CD4-positive, alpha-beta T cell treated with Interleukin-6 at 100 ng/mL for 8 hours (primary cell): Measurements from ENCODE around the gene RCAN3.
"Not testable (repeated sequence)": the region's sequence is repeated elsewhere in the genome, so short reads cannot be mapped to it uniquely, and the experiment has no call there.

Experiments
- DNase-seq: peaks from one replicate; pipeline ENCODE4 v3.0.0-alpha.2; 2020; ENCODE audit warnings: mixed read lengths, low spot score

RCAN3 gene

GRCh38 chr1:24486331-24487065, 16.1 kb upstream of the RCAN3 start:
- DNase-seq = peak; percentile 69

- DNase-seq = no peak
These were observed 15.2 kb upstream of the RCAN3 start for GRCh38 chr1:24487455-24487854.

GRCh38 chr1:24488159-24488558, 14.5 kb upstream of the RCAN3 start:
- DNase-seq = peak; percentile 33

DNA sequence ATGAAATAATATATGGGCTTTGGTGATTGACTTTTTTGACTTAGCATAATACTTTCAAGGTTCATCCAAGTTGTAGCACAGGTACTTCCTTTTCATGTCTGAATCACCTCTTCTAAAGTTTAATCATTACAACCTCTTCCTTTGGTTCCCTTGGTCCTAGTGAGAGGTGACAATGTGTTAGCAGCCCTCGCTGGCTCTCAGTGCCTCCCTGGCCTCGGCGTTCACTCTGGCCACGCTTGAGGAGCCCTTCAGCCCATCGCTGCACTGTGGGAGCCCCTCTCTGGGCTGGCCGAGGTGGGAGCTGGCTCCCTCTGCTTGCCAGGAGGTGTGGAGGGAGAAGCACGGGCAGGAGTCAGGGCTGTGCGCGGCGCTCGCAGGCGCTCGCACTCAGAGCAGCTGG, 13.0 kb upstream of the RCAN3 start:
- DNase-seq = no peak

DNA sequence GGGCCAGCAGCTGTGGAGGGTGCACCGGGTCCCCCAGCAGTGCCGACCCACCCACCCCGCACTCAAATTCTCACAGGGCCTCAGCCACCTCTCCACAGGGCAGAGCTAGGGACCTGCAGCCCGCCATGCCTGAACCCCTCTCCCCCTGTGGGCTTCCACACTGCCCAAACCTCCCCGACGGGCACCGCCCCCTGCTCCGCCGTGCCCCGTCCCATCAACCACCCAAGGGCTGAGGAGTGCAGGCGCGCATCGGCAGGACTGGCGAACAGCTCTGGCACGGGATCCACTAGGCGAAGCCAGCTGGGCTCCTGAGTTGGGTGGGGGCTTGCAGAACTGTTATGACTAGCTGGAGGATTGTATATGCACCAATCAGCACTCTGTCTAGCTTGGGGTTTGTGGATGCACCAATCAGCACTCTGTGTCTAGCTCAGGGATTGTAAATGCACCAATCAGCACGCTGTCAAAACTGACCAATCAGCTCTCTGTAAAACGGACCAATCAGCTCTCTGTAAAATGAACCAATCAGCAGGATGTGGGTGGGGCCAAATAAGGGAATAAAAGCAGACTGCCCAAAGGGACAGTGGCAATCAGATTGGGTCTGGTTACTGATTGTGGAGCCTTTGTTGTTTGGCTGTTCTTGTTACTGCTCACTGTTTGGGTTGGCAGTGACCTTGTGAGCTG, 12.4 kb upstream of the RCAN3 start:
- DNase-seq = no peak

DNA sequence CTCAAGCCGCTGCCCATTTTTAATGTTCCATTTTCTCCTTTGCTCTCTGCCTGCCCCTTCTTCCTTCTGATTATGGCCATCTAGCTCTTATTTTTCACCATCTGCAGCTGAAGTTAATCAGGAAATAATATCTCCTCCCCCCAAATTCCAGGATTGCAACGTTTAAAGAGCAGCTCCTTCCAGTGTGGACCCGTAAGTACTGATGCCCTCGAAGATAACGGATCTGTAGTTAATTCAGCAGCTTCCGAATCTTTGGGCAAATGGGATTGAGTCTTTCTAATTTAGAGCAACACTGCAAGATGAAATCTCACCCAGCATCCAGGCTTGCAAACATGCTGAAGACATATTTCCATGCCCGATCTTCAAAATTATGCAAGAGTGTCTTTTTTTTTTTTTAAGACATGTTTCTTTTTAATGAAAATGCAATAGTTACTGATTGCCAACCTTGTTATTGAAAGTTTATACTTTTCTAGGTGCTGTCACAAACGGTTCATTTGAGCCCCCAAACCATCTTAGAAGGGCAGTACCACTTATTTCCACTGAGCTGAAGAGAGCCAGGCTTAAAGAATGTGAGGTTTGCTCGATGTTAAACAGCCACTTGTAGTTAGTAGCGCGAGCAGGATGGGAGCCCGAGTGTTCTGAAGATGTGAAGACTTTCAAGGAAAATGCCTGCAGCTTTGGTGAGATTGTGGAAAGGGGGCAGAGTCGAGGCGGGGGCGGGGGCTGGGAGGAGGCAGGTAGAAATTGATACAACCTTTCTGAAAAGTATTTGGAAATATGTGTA, 10.9 kb upstream of the RCAN3 start:
- DNase-seq = no peak

GRCh38 chr1:24492935-24493334, 9.7 kb upstream of the RCAN3 start:
- DNase-seq = not testable (repeated sequence)

GRCh38 chr1:24493785-24494184, 8.9 kb upstream of the RCAN3 start:
- no peak for DNase-seq

DNA sequence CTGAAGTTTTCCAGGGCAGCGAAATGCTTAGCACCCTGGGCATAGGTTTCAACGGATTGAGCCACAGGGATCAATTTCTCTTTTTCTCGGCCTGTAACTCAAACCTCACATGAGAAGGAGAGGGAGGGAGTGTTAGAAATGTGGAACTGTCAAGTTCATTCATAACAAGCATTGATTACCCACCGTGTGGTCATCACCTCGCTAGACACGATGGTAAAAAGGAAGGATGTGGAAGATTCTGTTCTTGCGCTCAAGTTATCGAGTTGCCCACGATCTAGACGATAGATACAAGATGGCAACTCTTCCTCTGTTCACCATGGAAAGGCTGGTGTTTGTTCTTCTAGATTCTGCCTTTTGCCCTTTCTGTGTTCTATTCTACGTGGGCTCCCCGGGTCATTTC, 4.0 kb upstream of the RCAN3 start:
- DNase-seq = no peak

GRCh38 chr1:24500448-24501048, 2.1 kb upstream of the RCAN3 start:
- DNase-seq = no peak

- peak; percentile 47 for DNase-seq
These were observed 1.1 kb upstream of the RCAN3 start for GRCh38 chr1:24501371-24502064.

- DNase-seq = peak; percentile 89
These were observed 449 bp upstream of the RCAN3 start for GRCh38 chr1:24502065-24502708.

- DNase-seq = peak; percentile 49
These were observed 569 bp downstream of the RCAN3 start for GRCh38 chr1:24503059-24503751.

DNA sequence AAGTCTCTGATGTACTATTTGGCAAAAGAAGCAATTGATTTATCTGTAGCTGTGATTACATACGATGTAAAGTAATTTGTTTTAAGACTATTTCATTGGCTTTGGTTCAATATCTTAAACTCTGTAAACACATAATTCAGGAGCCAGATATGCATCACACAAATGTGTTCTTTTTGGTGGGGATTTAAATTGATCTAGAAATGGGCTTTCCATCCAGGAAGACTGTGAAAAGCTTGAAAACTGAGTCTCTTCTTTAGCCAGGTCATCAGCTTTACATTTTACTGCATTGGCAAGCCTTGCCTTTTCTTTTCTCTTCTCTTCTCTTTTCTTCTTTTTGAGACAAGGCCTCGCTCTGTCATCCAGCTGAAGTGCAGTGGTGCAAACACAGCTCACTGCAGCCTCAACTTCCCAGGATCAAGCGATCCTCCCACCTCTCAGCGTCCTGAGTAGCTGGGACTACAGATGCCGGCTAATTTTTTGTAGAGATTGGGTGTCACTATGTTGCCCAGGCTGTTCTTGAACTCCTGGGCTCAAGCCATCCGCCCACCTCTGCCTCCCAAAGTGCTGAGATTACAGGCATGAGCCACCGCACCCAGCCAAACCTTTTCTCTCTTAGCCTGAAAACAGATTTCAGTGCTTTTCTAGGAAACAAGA, 1.4 kb downstream of the RCAN3 start:
- no peak for DNase-seq

- no peak for DNase-seq
These were observed 1.9 kb downstream of the RCAN3 start for GRCh38 chr1:24504560-24504959.

GRCh38 chr1:24505816-24506215, 3.2 kb downstream of the RCAN3 start:
- no peak for DNase-seq

- DNase-seq = peak; percentile 40
These were observed 4.2 kb downstream of the RCAN3 start for GRCh38 chr1:24506691-24507381.

- no peak for DNase-seq
These were observed 4.8 kb downstream of the RCAN3 start for GRCh38 chr1:24507405-24507804.

DNA sequence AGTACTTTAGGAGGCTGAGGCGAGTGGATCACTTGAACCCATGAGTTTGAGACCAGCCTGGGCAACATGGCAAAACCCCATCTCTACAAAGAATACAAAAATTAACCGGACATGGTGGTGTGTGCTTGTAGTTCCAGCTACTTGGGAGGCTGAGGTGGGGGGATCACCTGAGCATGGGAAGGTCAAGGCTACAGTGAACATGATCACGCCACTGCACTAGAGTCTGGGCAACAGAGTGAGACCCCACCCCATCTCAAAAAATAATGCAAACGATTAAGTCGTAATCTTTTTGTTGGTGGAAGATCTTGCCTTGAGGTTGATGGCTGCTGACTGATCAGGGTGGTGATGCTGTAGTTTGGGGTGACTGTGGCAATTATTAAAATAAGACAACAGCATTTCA, 6.3 kb downstream of the RCAN3 start:
- DNase-seq = no peak

GRCh38 chr1:24513706-24514105, 11.1 kb downstream of the RCAN3 start:
- no peak for DNase-seq
